GM23248 (cell line): ENCODE data around the gene PIBF1. TPM values are rescaled to one million over a fixed set of nuclear protein-coding genes. Genes with fewer than 3 reads are reported as not detected.
"Not testable (repeated sequence)": the region's sequence is repeated elsewhere in the genome, so short reads cannot be mapped to it uniquely, and the experiment has no call there.

Experiments used
- DNase-seq: peaks from one replicate; pipeline ENCODE4 v3.0.0-alpha.2; 2015
- H2AFZ ChIP-seq: fragments of 200-600 bp; sonication (generic); 2 replicates; pipeline ENCODE4 v1.6.1; 2016; ENCODE audit warnings: antibody characterized with exemption
- H3F3A ChIP-seq: fragments of 200-600 bp; sonication (generic); 2 replicates; pipeline ENCODE4 v1.6.1; 2016; ENCODE audit warnings: mild to moderate bottlenecking, antibody characterized with exemption, mixed run types; ENCODE audit not compliant: insufficient read depth
- H3K27ac ChIP-seq: fragments of 200-600 bp; sonication (generic); 2 replicates; pipeline ENCODE4 v1.5.1; 2016; ENCODE audit warnings: mild to moderate bottlenecking
- H3K27me3 ChIP-seq: fragments of 200-600 bp; sonication (generic); replicated peaks from 2 replicates; pipeline ENCODE4 v1.6.1; 2016; ENCODE audit warnings: mild to moderate bottlenecking; ENCODE audit not compliant: insufficient read depth
- H3K36me3 ChIP-seq: fragments of 200-600 bp; sonication (generic); 2 replicates; pipeline ENCODE4 v1.6.1; 2016; ENCODE audit warnings: low read depth, mild to moderate bottlenecking
- H3K4me1 ChIP-seq: fragments of 200-600 bp; sonication (generic); 2 replicates; pipeline ENCODE4 v1.6.1; 2016; ENCODE audit warnings: mild to moderate bottlenecking; ENCODE audit not compliant: insufficient read depth
- H3K4me2 ChIP-seq: fragments of 200-600 bp; sonication (generic); one replicate; pipeline ENCODE4 v1.6.1; 2016; ENCODE audit warnings: mild to moderate bottlenecking; ENCODE audit not compliant: unreplicated experiment
- H3K4me3 ChIP-seq: fragments of 200-600 bp; sonication (generic); 2 replicates; pipeline ENCODE4 v1.5.1; 2016; ENCODE audit warnings: mild to moderate bottlenecking
- H3K79me2 ChIP-seq: fragments of 200-600 bp; sonication (generic); 2 replicates; pipeline ENCODE4 v1.6.1; 2016; ENCODE audit warnings: mild to moderate bottlenecking; ENCODE audit not compliant: insufficient read depth
- H3K9ac ChIP-seq: fragments of 200-600 bp; sonication (generic); 2 replicates; pipeline ENCODE4 v1.6.1; 2016; ENCODE audit warnings: mild to moderate bottlenecking
- H3K9me2 ChIP-seq: fragments of 200-600 bp; sonication (generic); 2 replicates; pipeline ENCODE4 v1.6.1; 2016; ENCODE audit warnings: mixed run types, mild to moderate bottlenecking, moderate library complexity; ENCODE audit not compliant: insufficient read depth
- H3K9me3 ChIP-seq: fragments of 200-600 bp; sonication (generic); one replicate; pipeline ENCODE4 v1.6.1; 2017; ENCODE audit warnings: low read depth
- H4K20me1 ChIP-seq: fragments of 200-600 bp; sonication (generic); 2 replicates; pipeline ENCODE4 v1.6.0; 2016; ENCODE audit not compliant: insufficient read depth
- EZH2 ChIP-seq: fragments of 200-600 bp; sonication (generic); IDR thresholded peaks from 2 replicates; pipeline ENCODE4 v1.6.1; 2018; ENCODE audit warnings: antibody characterized with exemption, mild to moderate bottlenecking; ENCODE audit not compliant: insufficient read depth, poor library complexity, severe bottlenecking
- EZH2phosphoT487 ChIP-seq: fragments of 200-600 bp; sonication (generic); IDR thresholded peaks from 2 replicates; pipeline ENCODE4 v1.6.1; 2018; ENCODE audit warnings: antibody characterized with exemption, moderate library complexity, mild to moderate bottlenecking, low read depth; ENCODE audit not compliant: insufficient read depth
- WGBS, 2 experiments: methylation state at CpG; one replicate each; pipeline ENCODE4 v1.1.6; 2015 to 2017; ENCODE audit warnings: low lambda C conversion rate in 2 of 2, low coverage in 1 of 2; ENCODE audit errors: missing lambda C conversion rate in 2 of 2; 5-methylcytosine and 5-hydroxymethylcytosine counted together
- in situ Hi-C: fragments of 300-500 bp; cut with MboI; formaldehyde crosslinking; loops from 2 replicates; pipeline ENCODE4 v1.15.0; 2020
- polyA plus RNA-seq: library from polyadenylated mRNA; unstranded; fragments of >200 nt; fragmentation: Nextera tagmentation; extraction: Ambion mirVana; gene quantifications from 2 replicates; pipeline ENCODE4 v1.2.1, GENCODE V29; 2016
- total RNA-seq: library from RNA; depleted of rRNA; stranded (reverse); fragments of >200 nt; shearing (Covaris generic); gene quantifications from 2 replicates; pipeline ENCODE4 v1.2.3, GENCODE V29; 2014

Gene PIBF1
- total and polyA plus RNA-seq, 2 experiments from 2014 or later, result 15.2 to 17.0 TPM

- Histone ChIP-seq H3K36me3 (peaks cover 49% of the 10 kb centered on the region), H2AFZ (no peak overlapping the region), H3K27me3 (no peaks in the 10 kb centered on the region), H3K79me2 (peaks cover 78% of the 10 kb centered on the region), H4K20me1 (no peaks in the 10 kb centered on the region), H3K9me2 (no peaks in the 10 kb centered on the region), H3K4me3 (no peak overlapping the region), H3K9ac (no peak overlapping the region), H3F3A (no peaks in the 10 kb centered on the region), H3K27ac (no peak overlapping the region), H3K4me1 (no peaks in the 10 kb centered on the region), H3K4me2 (no peak overlapping the region), H3K9me3 (no peaks in the 10 kb centered on the region)
- DNase-seq, result no peak
- whole genome bisulfite sequencing, 2 experiments, result 94 to 100% methylated on average over 2 of the region's 2 CpGs
- in situ Hi-C loops, result no loop called here
- TF ChIP-seq EZH2phosphoT487, result no peak
- no peak for TF ChIP-seq EZH2
These were observed 10.7 kb downstream of the PIBF1 start for GRCh38 chr13:72792640-72793039.

- Histone ChIP-seq H4K20me1 (no peaks in the 10 kb centered on the region), H3K27ac (no peak overlapping the region), H2AFZ (no peak overlapping the region), H3K9ac (no peak overlapping the region), H3K4me1 (no peaks in the 10 kb centered on the region), H3K79me2 (peaks cover 30% of the 10 kb centered on the region), H3K27me3 (no peaks in the 10 kb centered on the region), H3K9me3 (no peaks in the 10 kb centered on the region), H3K4me3 (no peak overlapping the region), H3K36me3 (peaks cover 38% of the 10 kb centered on the region), H3K9me2 (no peaks in the 10 kb centered on the region), H3F3A (no peaks in the 10 kb centered on the region), H3K4me2 (no peak overlapping the region)
- no peak for TF ChIP-seq EZH2
- TF ChIP-seq EZH2phosphoT487, result no peak
- WGBS, 2 experiments, result 83 to 86% methylated on average over 3 of the region's 3 CpGs
- in situ Hi-C loops, result no loop called here
- no peak for DNase-seq
These were observed 16.9 kb downstream of the PIBF1 start for GRCh38 chr13:72798817-72799216.

- Histone ChIP-seq H3K9ac (no peak overlapping the region), H3K27ac (no peak overlapping the region), H3K36me3 (no peaks in the 10 kb centered on the region), H3K4me3 (no peak overlapping the region), H3K4me2 (no peak overlapping the region), H3K9me2 (no peaks in the 10 kb centered on the region), H4K20me1 (no peaks in the 10 kb centered on the region), H3K79me2 (no peaks in the 10 kb centered on the region; the same call in 1 of the 2 replicates), H3K4me1 (no peaks in the 10 kb centered on the region), H2AFZ (no peak overlapping the region), H3K27me3 (no peaks in the 10 kb centered on the region), H3F3A (peaks cover 14% of the 10 kb centered on the region), H3K9me3 (no peaks in the 10 kb centered on the region)
- in situ Hi-C loops, result loop anchor here (25.0 kb wide), 1 partner anchor 908 kb away; no protein-coding TSS in a partner anchor
- TF ChIP-seq EZH2phosphoT487 (no peak), EZH2 (no peak)
- DNase-seq, result no peak
- 100% methylated on average over 1 of the region's 1 CpG for WGBS, 2 experiments
These were observed 22.4 kb downstream of the PIBF1 start for GRCh38 chr13:72804301-72804700.

GRCh38 chr13:72805676-72806346, 23.9 kb downstream of the PIBF1 start:
- no peaks in the 10 kb centered on the region for H3K9me3 ChIP-seq
- no peak for DNase-seq
- 89 to 95% methylated on average over 1 of the region's 1 CpG for WGBS, 2 experiments
- H3K9ac ChIP-seq, result no peak overlapping the region
- H3K79me2 ChIP-seq, result no peaks in the 10 kb centered on the region; the same call in 1 of the 2 replicates
- H4K20me1 ChIP-seq, result no peaks in the 10 kb centered on the region
- H2AFZ ChIP-seq, result no peak overlapping the region
- H3K4me2 ChIP-seq, result no peak overlapping the region
- no peak for TF ChIP-seq EZH2phosphoT487
- H3K27ac ChIP-seq, result no peak overlapping the region
- no peak overlapping the region for H3K4me3 ChIP-seq
- no peaks in the 10 kb centered on the region for H3K4me1 ChIP-seq
- peaks cover 14% of the 10 kb centered on the region for H3F3A ChIP-seq
- no peaks in the 10 kb centered on the region for H3K9me2 ChIP-seq
- in situ Hi-C loops, result loop anchor here (25.0 kb wide), 1 partner anchor 906 kb away; no protein-coding TSS in a partner anchor
- H3K36me3 ChIP-seq, result no peaks in the 10 kb centered on the region
- H3K27me3 ChIP-seq, result no peaks in the 10 kb centered on the region

- in situ Hi-C loops, result loop anchor here (25.0 kb wide), 1 partner anchor 906 kb away; no protein-coding TSS in a partner anchor
- H3K27me3 ChIP-seq, DNase-seq, H4K20me1 ChIP-seq, H3K4me3 ChIP-seq, H3K36me3 ChIP-seq, H3K9me2 ChIP-seq, H3K79me2 ChIP-seq, H3K9ac ChIP-seq, H3K9me3 ChIP-seq, H3K4me2 ChIP-seq, H2AFZ ChIP-seq, H3K27ac ChIP-seq, H3K4me1 ChIP-seq: not testable (repeated sequence)
- 82 to 100% methylated on average over 1 of the region's 1 CpG for WGBS, 2 experiments
- peaks cover 14% of the 10 kb centered on the region for H3F3A ChIP-seq
These were observed 24.6 kb downstream of the PIBF1 start for GRCh38 chr13:72806514-72806913.
